GM21515 (cell line): Measurements from ENCODE around the gene ZFP1.
"Not testable (repeated sequence)": the region's sequence is repeated elsewhere in the genome, so short reads cannot be mapped to it uniquely, and the experiment has no call there.

Source experiments
- ATAC-seq: cut with Tn5 transposase; IDR thresholded peaks from one replicate; pipeline ENCODE4 v1.9.1; 2021; ENCODE audit not compliant: unreplicated experiment

The ZFP1 gene

DNA sequence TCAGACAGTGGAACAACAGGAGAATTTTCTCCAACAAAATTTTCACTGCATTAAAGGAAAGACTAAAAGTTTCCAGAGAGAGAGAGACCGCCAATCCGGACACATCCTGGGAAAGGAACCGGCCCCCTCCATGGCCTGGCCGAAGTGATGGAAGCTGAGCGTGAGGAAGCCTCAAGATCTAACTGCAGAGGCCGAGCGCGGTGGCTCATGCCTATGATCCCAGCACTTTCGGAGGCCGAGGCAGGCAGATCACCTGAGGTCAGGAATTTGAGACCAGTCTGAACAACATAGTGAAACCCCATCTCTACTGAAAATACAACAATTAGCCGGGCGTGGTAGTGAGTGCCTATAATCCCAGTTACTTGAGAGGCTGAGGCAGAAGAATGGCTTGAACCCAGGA lies 54.8 kb downstream of the ZFP1 start:
- no peak for ATAC-seq

DNA sequence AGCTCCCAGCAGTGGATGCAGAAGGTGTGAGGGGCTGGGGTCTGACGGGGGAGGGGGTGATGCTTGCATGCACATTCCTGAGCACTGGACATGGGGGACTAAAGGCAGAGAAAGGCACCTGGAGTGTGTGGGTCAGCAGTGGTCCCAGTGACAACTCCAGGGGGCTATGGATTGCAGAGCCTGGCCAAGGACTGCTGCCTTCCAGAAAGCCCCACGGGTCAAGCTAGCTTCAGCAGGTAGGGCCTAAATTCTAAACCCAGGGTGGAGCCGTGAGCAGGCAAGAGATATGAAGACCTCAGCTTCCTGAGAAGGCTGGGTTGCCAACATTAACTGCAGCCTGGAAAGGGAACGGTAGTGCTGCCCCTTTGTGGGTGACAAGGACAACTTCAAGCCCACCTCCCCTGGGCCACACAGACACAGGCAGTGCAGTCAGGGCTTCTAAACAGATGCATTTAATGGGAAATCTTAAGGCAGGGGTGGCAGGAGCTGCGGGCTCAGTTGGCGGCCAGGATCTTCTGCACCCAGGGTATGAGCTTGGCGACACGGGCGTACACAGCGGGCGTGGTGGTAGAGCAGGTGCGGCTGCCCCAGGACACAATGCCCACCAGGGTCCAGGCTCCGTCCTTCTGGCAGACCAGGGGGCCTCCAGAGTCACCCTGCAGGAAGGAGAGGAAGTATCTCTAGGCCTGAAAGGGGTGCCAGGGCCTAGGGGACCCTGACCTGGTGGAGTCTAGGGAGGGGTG lies 55.5 kb downstream of the ZFP1 start:
- ATAC-seq = no peak

DNA sequence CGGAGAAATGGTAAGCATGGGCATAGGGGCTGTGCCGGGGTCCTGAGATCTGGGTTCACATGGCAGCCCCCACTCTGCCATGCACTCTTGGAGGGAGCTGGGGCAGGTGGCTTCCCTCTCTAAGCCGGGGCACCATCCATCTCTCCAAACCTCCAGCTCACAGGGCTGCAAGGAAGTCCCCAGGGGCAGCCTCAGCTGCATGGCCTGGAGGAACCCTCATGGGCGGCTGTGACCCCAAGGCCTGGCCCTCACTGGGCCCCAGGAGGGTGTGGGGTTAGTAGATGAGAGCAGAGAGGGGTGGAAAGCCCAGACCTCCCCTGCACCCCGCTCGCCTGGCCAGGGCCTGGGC lies 56.1 kb downstream of the ZFP1 start:
- ATAC-seq = no peak

DNA sequence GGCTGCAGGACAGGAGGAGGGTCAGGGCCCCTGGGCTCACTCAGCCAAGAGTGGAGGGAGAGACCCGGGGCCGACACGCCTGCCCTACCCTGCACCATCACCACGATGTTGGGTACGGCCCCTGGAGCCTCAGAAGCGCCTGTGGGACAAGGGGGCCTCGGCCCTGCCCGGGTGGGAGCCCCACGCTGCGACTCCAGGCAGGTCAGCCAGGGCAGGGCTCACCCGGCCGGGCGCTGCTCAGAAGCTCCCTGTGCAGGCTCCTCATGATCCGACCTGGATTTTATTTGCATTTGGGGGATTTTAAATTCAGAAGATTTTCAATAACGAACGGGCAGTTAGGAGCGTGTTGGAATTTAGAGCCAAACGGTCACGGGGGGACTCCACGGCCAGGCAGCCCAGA lies 56.6 kb downstream of the ZFP1 start:
- not testable (repeated sequence) for ATAC-seq

DNA sequence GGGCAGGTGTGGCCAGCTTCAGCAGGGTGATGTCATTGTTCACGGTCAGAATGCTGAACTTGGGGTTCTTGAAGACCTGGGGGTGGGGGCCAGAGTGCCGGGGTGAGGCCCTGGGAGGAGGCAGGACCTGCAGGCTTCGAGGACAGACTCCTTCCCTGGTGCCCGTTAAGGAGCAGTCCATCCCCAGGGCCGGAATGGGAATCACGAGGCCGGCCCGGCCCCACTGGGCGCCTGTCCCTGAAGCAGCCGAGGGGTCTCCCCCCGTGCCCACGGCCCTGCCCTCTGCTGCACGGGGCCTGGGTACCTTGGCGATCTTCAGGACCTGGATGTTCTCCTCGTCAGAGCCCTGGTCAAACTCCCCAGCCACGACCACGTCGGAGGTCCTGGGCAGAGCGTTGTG lies 57.1 kb downstream of the ZFP1 start:
- ATAC-seq = not testable (repeated sequence)

- not testable (repeated sequence) for ATAC-seq
These were observed 57.8 kb downstream of the ZFP1 start for GRCh38 chr16:75205961-75206748.

GRCh38 chr16:75206749-75207451 lies 58.6 kb downstream of the ZFP1 start, which contains the start of gene CTRB2:
CTRB2 (minus strand) TSS chr16:75207161; CDS start chr16:75207141, 20 bp downstream.
- no peak for ATAC-seq

- no peak for ATAC-seq
These were observed 59.5 kb downstream of the ZFP1 start for GRCh38 chr16:75207831-75208230.

- no peak for ATAC-seq
These were observed 60.0 kb downstream of the ZFP1 start for GRCh38 chr16:75208242-75208825.

DNA sequence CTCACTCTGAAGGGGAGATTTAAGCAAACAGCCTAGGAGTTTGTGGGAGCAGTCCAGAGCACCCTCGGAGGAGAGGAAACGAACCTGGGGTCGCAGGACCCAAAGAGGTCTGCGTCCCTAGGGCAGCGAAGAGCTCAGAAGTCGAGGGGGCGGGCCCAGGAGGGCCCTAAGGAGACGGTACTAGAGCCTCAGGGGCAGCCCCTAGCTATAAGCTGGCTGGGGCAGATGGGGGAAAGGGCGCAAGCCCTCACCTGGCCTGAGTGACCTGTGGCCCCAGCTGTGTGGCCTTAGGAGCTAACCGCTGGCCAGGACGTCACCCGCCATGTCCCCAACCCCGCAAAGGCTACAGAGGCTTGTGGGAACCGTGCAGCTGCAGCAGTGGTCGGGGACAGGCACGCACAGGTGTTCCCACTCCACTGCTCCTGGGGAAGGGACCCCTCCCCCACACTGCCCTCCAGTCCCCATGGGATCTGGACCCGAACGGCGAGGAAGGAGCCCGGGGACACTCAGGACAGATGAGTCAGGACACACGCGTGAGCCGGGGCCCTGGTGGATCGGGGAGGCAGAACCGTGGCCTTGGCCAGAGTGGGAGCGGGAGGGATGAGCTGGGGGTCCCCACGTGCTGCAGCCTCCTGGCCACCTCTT lies 60.7 kb downstream of the ZFP1 start:
- no peak for ATAC-seq

DNA sequence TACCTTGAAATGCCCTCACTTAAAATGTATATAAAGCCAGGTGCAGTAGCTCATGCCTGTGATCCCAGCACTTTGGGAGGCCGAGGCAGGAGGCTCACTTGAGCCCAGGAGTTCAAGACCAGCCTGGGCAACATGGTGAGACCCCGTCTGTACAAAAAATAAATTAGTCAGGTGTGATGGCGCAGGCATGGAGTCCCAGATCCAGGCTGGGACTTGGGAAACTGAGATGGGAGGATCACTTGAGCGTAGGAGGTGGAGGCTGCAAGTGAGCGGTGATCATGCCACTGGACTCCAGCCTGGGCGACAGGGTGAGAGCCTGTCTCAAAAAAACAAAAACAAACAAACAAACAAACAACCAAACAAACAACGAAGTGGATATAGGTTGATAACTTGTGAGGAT lies 61.2 kb downstream of the ZFP1 start:
- not testable (repeated sequence) for ATAC-seq

GRCh38 chr16:75209944-75210343 lies 61.6 kb downstream of the ZFP1 start:
- ATAC-seq = no peak

GRCh38 chr16:75211286-75211685 lies 63.0 kb downstream of the ZFP1 start:
- ATAC-seq = not testable (repeated sequence)

- no peak for ATAC-seq
These were observed 67.8 kb downstream of the ZFP1 start for GRCh38 chr16:75216127-75216526.

DNA sequence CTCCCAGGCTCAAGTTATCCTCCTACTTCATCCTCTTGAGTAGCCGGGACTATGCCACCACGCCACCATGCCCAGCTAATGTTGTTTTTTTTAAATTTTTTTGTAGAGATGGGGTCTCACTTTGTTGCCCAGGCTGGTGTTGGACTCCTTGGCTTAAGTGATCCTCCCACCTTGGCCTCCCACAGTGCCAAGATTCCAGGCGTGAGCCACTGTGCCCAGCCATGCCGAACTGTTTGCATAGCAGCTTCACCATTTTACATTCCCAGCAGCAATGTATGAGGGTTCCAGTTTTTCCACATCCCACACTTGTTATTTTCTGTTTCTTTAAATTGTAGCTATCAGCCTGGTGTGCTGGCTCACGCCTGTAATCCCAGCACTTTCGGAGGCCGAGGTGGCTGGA lies 68.3 kb downstream of the ZFP1 start:
- ATAC-seq = no peak

- ATAC-seq = no peak
These were observed 69.1 kb downstream of the ZFP1 start for GRCh38 chr16:75217389-75217851.

DNA sequence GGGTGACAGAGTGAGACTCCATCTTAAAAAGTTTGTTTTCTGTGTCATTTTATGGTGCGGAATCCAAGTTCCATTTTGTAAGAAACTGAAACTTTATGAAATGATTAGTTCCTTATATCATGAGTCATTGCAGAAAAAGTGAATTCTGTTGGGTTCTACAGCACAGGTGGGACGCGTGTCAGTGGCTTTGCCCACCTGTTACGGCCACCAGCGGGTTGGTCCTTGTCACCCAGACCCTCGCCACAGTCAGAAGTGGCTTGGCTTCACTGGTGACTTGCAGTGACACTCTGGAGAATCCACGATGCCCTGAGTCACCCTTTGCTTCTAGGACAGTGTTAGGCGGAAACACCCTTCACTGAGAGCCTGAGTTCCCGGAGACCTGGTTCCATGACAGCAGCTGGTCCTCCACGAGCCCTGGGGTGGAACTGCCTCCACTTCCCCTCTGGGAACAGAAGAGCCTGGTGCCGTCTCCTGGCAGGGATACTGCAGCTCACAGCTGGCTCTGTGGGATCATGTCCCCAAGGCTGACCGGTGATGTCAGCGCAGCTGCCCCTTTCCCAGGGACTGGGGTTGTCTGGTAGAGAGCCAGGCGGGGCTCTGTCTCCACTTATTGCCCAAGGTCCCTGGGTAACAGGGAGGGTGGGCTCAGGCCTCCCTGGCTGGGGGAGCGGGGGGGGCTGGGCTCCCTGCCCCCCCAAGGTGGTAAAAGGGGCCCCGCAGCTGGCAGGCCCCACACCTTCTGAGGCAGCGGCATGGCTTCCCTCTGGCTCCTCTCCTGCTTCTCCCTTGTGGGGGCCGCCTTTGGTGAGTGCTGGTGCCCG lies 70.1 kb downstream of the ZFP1 start, which contains the start of gene CTRB1:
CTRB1 (plus strand) TSS at position 733 of the 821 bp plus-strand sequence; CDS start at position 753, 20 bp downstream.
- ATAC-seq = peak; percentile 68

- ATAC-seq = no peak
These were observed 70.8 kb downstream of the ZFP1 start for GRCh38 chr16:75219088-75219487.

- no peak for ATAC-seq
These were observed 71.5 kb downstream of the ZFP1 start for GRCh38 chr16:75219838-75220237.
